Measurements from ENCODE around the gene DNAL4. TPM values are rescaled to one million over a fixed set of nuclear protein-coding genes. Genes with fewer than 3 reads are reported as not detected.
A peak's percentile ranks its signal among the peaks of the same experiment; 100 is the strongest.

DNAL4 gene
- total and polyA plus RNA-seq, 9 donors, result 12.7 to 17.7 (median 14.8) TPM

DNA sequence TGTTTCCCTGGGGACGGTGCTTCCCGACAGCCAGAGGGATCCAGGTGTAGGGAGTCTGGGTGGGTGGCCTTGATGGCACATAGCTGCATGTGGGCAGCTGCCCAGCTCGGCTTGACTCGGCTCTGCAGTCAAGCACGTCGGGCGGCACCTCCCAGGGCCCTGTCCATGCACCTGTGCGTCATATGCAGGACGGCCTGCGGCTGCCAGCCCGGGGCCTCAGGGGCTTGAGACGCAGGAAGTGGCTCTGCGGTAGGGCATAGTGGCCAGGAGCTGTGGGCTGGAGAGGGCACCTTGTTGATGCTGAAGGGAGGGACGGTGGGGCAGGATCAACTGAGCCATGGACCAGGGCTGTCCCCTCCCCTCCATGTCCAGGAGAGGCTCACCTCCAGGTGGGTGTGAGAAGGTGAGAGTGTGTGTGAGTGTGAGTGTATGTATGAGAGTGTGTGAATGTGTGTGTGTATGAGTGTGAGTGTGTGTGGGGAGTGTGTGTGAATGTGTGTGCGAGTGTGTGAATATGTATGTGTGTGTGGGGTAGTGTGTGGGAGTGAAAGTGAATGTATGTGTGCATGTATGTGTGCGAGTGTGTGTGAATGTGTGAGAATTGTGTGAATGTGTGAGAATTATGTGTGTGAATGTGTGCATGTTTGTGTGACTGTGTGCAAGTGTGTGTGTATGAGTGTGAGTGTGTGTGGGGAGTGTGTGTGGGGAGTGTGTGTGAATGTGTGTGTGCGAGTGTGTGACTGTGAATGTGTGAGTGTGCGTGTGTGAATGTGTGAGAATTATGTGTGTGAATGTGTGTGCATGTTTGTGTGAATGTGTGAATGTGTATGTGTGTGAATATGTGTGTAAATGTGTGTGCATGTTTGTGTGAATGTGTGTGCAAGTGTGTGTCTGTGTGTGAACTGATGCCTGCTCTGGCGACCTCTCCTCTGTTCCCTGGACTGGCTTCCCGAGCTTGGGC is 32.5 kb downstream of the DNAL4 start:
- no peak overlapping the region for H3K27ac ChIP-seq (ENCODE audit: low read length)
- peaks cover 56% of the 10 kb centered on the region for H3K4me1 ChIP-seq (ENCODE audit: control insufficient read depth, insufficient read depth, low read length)
- no peaks in the 10 kb centered on the region for H3K9me3 ChIP-seq (replicated peaks; ENCODE audit: control insufficient read depth, low read depth, low read length)
- no peaks in the 10 kb centered on the region for H3K27me3 ChIP-seq (ENCODE audit: control insufficient read depth, insufficient read depth, low read length)
- no peak overlapping the region for H3K4me3 ChIP-seq (ENCODE audit: low read length)
- H3K36me3 ChIP-seq (ENCODE audit: control insufficient read depth, insufficient read depth, low read length), result no peaks in the 10 kb centered on the region
- 58% methylated on average over 19 of the region's 20 CpGs for WGBS (ENCODE audit: insufficient coverage)
- no peak for DNase-seq

DNA sequence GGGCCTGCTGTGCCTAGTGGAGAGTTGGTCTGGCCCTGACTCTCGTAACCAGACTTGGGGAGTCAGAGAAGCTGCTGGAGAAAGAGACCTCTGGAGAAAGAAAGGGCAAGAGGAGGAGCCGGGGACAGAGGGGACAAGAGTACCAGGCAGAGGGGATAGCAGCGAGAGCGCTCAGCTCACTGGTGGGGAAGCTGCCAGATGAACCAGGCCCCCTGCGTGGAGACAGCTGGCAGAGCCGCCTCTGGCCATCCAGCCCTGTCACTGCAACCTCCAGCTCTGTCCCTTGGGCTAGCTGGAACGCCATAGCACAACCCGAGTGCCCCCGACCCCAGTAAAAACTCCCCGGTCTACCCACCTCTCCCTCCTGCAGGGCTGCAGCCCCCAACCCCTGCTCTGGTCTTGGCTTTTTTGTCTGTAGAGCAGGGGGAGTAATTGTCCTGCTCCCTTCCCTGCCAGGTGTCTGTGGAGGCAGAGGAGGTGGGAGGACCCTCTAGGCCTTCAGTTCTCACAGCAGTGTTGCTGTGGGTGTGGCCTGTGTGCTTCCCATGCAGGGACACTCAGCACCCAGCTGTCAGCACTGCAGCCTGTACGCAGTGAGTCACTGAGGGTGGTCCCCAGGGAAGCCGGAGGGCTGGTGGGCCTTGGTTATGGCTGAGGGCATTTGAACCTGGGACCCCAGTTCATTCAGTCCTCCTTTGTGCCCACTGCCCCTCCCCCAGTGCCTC is 33.3 kb downstream of the DNAL4 start:
- Histone ChIP-seq H3K27ac (ENCODE audit: low read length) (no peak overlapping the region), H3K4me1 (ENCODE audit: control insufficient read depth, insufficient read depth, low read length) (peaks cover 53% of the 10 kb centered on the region), H3K9me3 (replicated peaks; ENCODE audit: control insufficient read depth, low read depth, low read length) (no peaks in the 10 kb centered on the region), H3K4me3 (ENCODE audit: low read length) (no peak overlapping the region), H3K36me3 (ENCODE audit: control insufficient read depth, insufficient read depth, low read length) (no peaks in the 10 kb centered on the region), H3K27me3 (ENCODE audit: control insufficient read depth, insufficient read depth, low read length) (no peaks in the 10 kb centered on the region)
- 55% methylated on average over 9 of the region's 12 CpGs for WGBS (ENCODE audit: insufficient coverage)
- DNase-seq, result peak; percentile 30

DNA sequence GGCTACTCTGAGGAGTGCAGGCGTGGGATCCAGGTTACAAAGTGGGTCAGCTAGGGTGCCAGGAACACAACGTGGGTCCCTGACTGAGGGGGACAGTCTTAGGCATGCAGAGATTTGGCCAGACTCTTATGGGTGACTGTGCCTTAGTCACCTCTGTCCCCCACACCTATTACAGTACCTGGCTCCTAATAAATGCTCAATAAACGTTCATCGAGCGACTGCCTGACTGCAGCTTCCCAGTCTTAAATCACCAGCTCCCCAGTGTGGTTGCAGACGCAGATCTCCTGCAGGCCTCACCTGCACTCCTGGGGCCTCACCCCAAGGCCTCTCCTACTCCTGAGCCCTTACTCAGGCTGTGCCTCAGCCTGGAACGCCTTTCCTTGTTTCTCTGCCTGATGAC is 34.9 kb downstream of the DNAL4 start:
- Histone ChIP-seq H3K36me3 (ENCODE audit: control insufficient read depth, insufficient read depth, low read length) (no peaks in the 10 kb centered on the region), H3K27ac (ENCODE audit: low read length) (no peak overlapping the region), H3K4me3 (ENCODE audit: low read length) (no peak overlapping the region), H3K9me3 (replicated peaks; ENCODE audit: control insufficient read depth, low read depth, low read length) (no peaks in the 10 kb centered on the region), H3K4me1 (ENCODE audit: control insufficient read depth, insufficient read depth, low read length) (peaks cover 59% of the 10 kb centered on the region), H3K27me3 (ENCODE audit: control insufficient read depth, insufficient read depth, low read length) (no peaks in the 10 kb centered on the region)
- no peak for DNase-seq
- 87% methylated on average over 6 of the region's 7 CpGs for WGBS (ENCODE audit: insufficient coverage)

DNA sequence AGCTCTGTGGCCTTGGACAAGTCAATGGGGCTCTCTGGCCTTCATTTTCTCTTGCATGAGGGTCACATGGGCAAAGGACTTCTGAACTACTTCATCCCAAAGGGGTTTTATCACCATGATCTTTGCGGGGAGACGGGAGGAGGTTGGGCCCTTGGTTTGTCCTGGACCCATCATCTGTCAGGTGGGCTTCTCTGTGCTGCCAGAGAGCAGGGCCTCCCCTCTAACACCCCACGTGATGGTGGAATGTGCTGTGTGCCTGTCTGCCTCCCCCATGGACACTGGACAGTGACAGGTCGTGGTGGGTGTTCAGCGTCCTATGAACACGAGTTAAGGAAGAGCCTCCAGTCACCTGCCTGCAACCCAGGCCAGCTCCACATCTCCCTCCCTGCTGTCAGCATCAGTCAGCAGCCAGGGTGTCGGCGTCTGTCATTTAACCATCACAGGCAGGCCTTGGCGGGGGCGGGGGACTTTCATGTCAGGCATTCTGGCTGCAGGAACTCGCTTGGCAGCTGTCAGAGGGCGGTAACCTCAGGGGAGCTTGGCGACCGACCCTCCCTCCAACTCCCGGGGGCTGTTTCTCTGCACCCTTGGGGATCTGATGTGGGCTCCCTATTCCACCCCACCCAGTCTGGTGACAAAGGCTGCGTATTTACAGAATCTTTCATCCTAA is 35.5 kb downstream of the DNAL4 start:
- no peak for DNase-seq
- Histone ChIP-seq H3K27me3 (ENCODE audit: control insufficient read depth, insufficient read depth, low read length) (no peaks in the 10 kb centered on the region), H3K4me1 (ENCODE audit: control insufficient read depth, insufficient read depth, low read length) (peaks cover 58% of the 10 kb centered on the region), H3K9me3 (replicated peaks; ENCODE audit: control insufficient read depth, low read depth, low read length) (no peaks in the 10 kb centered on the region), H3K36me3 (ENCODE audit: control insufficient read depth, insufficient read depth, low read length) (peaks cover 1% of the 10 kb centered on the region), H3K4me3 (ENCODE audit: low read length) (no peak overlapping the region), H3K27ac (ENCODE audit: low read length) (no peak overlapping the region)
- WGBS (ENCODE audit: insufficient coverage), result 65% methylated on average over 9 of the region's 16 CpGs

DNA sequence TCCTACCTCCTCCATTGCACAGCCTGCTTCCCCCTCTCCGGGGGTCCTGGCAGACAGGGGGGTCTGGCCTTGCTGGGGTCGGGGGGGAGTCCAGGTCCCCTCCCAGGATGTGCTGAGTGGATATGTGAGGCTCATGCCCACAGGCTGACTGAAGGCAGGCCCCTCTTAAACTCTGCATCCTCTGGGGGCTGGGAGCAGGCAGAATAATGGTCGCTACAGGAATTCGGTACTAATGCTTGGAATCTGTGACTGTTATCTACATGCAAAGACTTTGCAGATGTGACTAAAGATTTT is 36.5 kb downstream of the DNAL4 start:
- H3K4me3 ChIP-seq (ENCODE audit: low read length), result no peak overlapping the region
- H3K9me3 ChIP-seq (replicated peaks; ENCODE audit: control insufficient read depth, low read depth, low read length), result no peaks in the 10 kb centered on the region
- H3K36me3 ChIP-seq (ENCODE audit: control insufficient read depth, insufficient read depth, low read length), result peaks cover 9% of the 10 kb centered on the region
- 40% methylated on average over 1 of the region's 4 CpGs for WGBS (ENCODE audit: insufficient coverage)
- peaks cover 58% of the 10 kb centered on the region for H3K4me1 ChIP-seq (ENCODE audit: control insufficient read depth, insufficient read depth, low read length)
- H3K27me3 ChIP-seq (ENCODE audit: control insufficient read depth, insufficient read depth, low read length), result no peaks in the 10 kb centered on the region
- DNase-seq, result no peak
- H3K27ac ChIP-seq (ENCODE audit: low read length), result no peak overlapping the region

DNA sequence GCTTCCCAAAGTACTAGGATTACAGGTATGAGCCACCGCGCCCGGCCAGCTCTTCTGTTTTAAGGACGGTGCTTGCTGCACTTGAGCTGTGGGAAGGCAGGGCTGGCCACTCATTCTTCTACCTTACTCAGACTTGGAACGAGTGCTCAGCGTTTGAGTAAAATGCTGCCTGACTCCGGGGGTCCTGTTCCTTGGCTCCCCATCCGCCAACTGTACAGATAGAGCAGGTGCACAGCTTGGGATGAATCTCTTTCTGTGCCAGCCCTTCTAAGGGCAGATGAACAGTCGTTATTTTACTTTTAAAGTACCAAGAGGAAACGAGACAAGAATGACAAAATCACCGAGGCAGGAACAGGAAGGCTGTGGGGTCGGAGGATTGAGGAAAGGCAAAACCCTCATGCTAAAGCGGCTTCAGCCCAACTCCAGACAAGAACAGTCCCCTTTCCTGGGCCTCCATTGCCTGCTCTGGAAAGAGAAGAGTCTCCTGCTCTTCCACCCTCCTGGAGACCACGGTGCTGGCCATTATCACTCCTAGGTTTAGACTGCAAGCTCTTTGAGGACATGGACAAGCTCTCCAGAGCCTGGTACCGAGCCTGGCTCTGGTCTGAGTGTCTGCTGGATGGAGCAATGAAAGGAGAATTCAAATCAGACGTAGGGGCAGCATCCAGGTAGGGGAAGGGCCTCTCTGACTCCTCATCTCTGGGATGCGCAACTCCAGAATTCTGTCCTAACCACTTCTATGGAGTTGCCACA is 37.1 kb downstream of the DNAL4 start:
- H3K27me3 ChIP-seq (ENCODE audit: control insufficient read depth, insufficient read depth, low read length), result no peaks in the 10 kb centered on the region
- H3K4me1 ChIP-seq (ENCODE audit: control insufficient read depth, insufficient read depth, low read length), result peaks cover 60% of the 10 kb centered on the region
- H3K36me3 ChIP-seq (ENCODE audit: control insufficient read depth, insufficient read depth, low read length), result peaks cover 13% of the 10 kb centered on the region
- no peak for DNase-seq
- 24% methylated on average over 6 of the region's 17 CpGs for WGBS (ENCODE audit: insufficient coverage)
- no peaks in the 10 kb centered on the region for H3K9me3 ChIP-seq (replicated peaks; ENCODE audit: control insufficient read depth, low read depth, low read length)
- peak overlapping the region; percentile 75 for H3K4me3 ChIP-seq (ENCODE audit: low read length)
- H3K27ac ChIP-seq (ENCODE audit: low read length), result peak overlapping the region; percentile 62

DNA sequence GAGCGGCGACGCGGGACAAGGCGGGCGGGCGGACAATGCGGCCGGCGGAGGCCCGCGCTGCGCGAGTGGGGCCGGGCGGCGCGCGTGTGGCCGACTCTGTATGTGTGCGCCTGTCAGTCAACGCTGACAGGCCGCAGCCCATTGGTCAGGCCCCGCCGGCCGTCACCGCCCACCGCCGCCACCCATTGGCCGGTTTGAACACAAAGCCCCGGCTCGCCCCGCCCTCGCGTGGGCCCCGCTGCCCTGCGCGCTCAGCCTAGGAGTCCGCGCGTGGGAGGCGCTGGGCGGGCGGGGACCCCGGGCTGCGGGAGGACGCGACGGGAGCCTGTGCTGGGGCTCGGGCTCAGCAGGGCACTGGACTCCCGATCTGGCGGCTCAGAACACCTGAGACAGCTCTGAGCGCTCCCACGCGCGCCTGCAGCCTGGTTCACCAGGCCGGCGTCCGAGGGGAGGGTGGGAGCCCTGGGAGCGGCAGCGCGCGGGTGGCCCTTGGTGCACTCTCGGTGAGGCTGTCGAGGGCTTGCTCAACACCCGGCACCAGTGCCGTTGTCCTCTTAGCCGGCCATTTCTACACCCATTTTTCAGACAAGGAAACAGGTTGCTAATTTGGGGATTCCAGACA is 37.9 kb downstream of the DNAL4 start, which contains the start of gene SUN2:
Gene SUN2, minus strand, starts transcription at position 88 of the 622 bp plus-strand sequence. CDS start 3,370 bp downstream, outside the sequence.
- DNase-seq, result peak; percentile 95
- Histone ChIP-seq H3K27ac (ENCODE audit: low read length) (peak within 1 kb of the TSS; percentile 90), H3K9me3 (replicated peaks; ENCODE audit: control insufficient read depth, low read depth, low read length) (no peaks in the 10 kb centered on the region), H3K27me3 (ENCODE audit: control insufficient read depth, insufficient read depth, low read length) (no peaks in the 10 kb centered on the region), H3K4me1 (ENCODE audit: control insufficient read depth, insufficient read depth, low read length) (peaks cover 64% of the 10 kb centered on the region), H3K4me3 (ENCODE audit: low read length) (peak within 1 kb of the TSS; percentile 75), H3K36me3 (ENCODE audit: control insufficient read depth, insufficient read depth, low read length) (peaks cover 21% of the 10 kb centered on the region)
- WGBS (ENCODE audit: insufficient coverage), result under 1% methylated on average over 68 of the region's 68 CpGs

DNA sequence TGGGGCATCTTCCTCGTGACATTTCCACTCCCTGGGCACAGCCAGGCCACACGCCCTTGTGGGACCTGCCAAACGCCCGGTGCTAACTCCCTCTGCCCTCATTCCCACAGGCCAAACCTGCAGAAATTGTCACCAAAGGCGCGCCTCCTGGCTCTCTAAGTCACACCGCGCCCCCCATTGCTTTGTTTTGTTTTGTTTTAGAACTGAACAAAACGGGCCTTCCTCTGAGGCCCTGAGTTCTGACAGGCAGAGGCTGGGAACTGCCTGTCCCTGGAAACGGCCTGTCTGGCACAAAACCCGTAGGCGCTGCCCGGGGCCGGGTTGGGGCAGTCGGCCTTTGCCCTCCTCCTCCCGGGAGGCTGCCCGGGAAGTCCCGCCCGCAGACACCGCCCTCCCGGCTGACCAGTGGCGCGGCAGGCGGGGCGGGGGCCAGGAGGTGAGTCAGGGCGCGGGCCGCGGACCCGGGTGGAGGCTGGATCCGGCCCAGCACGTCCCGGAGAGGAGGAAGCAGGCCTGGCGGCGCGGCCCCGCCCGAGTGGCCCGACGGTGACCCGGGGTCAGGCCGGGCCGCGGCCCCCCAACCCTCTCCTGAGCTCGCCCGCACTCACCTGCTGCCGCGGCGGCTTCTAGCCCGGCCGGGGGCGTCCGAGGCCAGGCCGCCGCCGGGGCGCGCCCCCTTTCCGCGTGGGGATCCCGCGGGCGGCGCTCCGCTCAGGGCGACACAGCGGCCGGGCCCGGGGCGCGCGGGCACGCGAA is 38.6 kb downstream of the DNAL4 start:
- Histone ChIP-seq H3K36me3 (ENCODE audit: control insufficient read depth, insufficient read depth, low read length) (peaks cover 28% of the 10 kb centered on the region), H3K4me3 (ENCODE audit: low read length) (peak overlapping the region; percentile 65), H3K9me3 (replicated peaks; ENCODE audit: control insufficient read depth, low read depth, low read length) (no peaks in the 10 kb centered on the region), H3K27me3 (ENCODE audit: control insufficient read depth, insufficient read depth, low read length) (no peaks in the 10 kb centered on the region), H3K27ac (ENCODE audit: low read length) (peak overlapping the region; percentile 90), H3K4me1 (ENCODE audit: control insufficient read depth, insufficient read depth, low read length) (peaks cover 64% of the 10 kb centered on the region)
- 1% methylated on average over 73 of the region's 74 CpGs for WGBS (ENCODE audit: insufficient coverage)
- DNase-seq, result peak; percentile 71

DNA sequence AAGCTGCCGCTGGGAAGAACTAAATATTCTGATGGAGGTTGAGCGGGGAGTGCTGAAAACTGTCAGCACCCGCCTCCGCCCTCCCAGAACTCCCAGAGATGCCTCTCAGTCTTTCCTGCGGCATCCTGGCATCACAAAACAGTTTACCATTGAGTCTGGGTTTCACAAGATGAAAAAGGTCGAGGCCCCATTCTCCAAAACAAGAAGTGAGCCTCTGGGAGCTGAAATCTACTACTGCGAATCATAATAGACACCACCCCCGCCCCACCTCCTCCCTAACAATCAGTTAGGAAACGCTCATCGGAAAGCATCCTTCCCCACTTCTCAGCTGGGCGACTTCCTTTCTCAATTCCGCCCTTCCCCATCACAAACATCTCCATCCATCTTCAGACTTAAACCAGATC is 39.2 kb downstream of the DNAL4 start:
- H3K9me3 ChIP-seq (replicated peaks; ENCODE audit: control insufficient read depth, low read depth, low read length), result no peaks in the 10 kb centered on the region
- H3K4me3 ChIP-seq (ENCODE audit: low read length), result peak overlapping the region; percentile 65
- H3K27me3 ChIP-seq (ENCODE audit: control insufficient read depth, insufficient read depth, low read length), result no peaks in the 10 kb centered on the region
- peaks cover 34% of the 10 kb centered on the region for H3K36me3 ChIP-seq (ENCODE audit: control insufficient read depth, insufficient read depth, low read length)
- H3K4me1 ChIP-seq (ENCODE audit: control insufficient read depth, insufficient read depth, low read length), result peaks cover 69% of the 10 kb centered on the region
- H3K27ac ChIP-seq (ENCODE audit: low read length), result peak overlapping the region; percentile 90
- 11% methylated on average over 8 of the region's 12 CpGs for WGBS (ENCODE audit: insufficient coverage)
- peak; percentile 66 for DNase-seq

Measured in muscle of leg (tissue), 11 donors.